Fibroblast of upper back skin (primary cell): ENCODE measurements around the gene RIMS4.
"Not testable (repeated sequence)": the region's sequence is repeated elsewhere in the genome, so short reads cannot be mapped to it uniquely, and the experiment has no call there.

Source experiments
- DNase-seq: peaks from one replicate; pipeline ENCODE4 v3.0.0-alpha.2; 2013

RIMS4 gene

GRCh38 chr20:44829688-44830087 is 19.3 kb upstream of the RIMS4 start:
- DNase-seq = no peak

GRCh38 chr20:44828640-44829039 is 18.3 kb upstream of the RIMS4 start:
- DNase-seq = no peak

GRCh38 chr20:44827401-44827800 is 17.1 kb upstream of the RIMS4 start:
- DNase-seq = no peak

- not testable (repeated sequence) for DNase-seq
These were observed 11.2 kb upstream of the RIMS4 start for GRCh38 chr20:44821576-44821975.

- DNase-seq = no peak
These were observed 9.6 kb upstream of the RIMS4 start for GRCh38 chr20:44819936-44820335.

- no peak for DNase-seq
These were observed 7.0 kb upstream of the RIMS4 start for GRCh38 chr20:44817143-44817910.

GRCh38 chr20:44814937-44815336 is 4.6 kb upstream of the RIMS4 start:
- no peak for DNase-seq

- no peak for DNase-seq
These were observed 872 bp upstream of the RIMS4 start for GRCh38 chr20:44811150-44811685.

- DNase-seq = no peak
These were observed 320 bp downstream of the RIMS4 start for GRCh38 chr20:44810061-44810390.

- no peak for DNase-seq
These were observed 826 bp downstream of the RIMS4 start for GRCh38 chr20:44809380-44810060.

GRCh38 chr20:44807684-44808056 is 2.7 kb downstream of the RIMS4 start:
- no peak for DNase-seq

- no peak for DNase-seq
These were observed 3.2 kb downstream of the RIMS4 start for GRCh38 chr20:44807051-44807683.

- peak; percentile 34 for DNase-seq
These were observed 4.2 kb downstream of the RIMS4 start for GRCh38 chr20:44805979-44806620.

GRCh38 chr20:44805335-44805978 is 4.9 kb downstream of the RIMS4 start:
- DNase-seq = no peak

- DNase-seq = no peak
These were observed 6.9 kb downstream of the RIMS4 start for GRCh38 chr20:44803383-44803941.

- DNase-seq = no peak
These were observed 7.6 kb downstream of the RIMS4 start for GRCh38 chr20:44802702-44803101.

GRCh38 chr20:44800391-44801046 is 9.8 kb downstream of the RIMS4 start:
- DNase-seq = no peak

- no peak for DNase-seq
These were observed 10.7 kb downstream of the RIMS4 start for GRCh38 chr20:44799691-44800090.

- no peak for DNase-seq
These were observed 13.4 kb downstream of the RIMS4 start for GRCh38 chr20:44796758-44797457.

GRCh38 chr20:44796311-44796710 is 14.0 kb downstream of the RIMS4 start:
- DNase-seq = no peak

GRCh38 chr20:44795836-44796235 is 14.5 kb downstream of the RIMS4 start:
- DNase-seq = no peak
